ENCODE data around the gene UQCC5.

GRCh38 chr3:52502001-52502400, 34.4 kb upstream of the UQCC5 start:
- no peak for TF ChIP-seq CTCF (IDR thresholded peaks at IDR 0.05)
- no peak for TF ChIP-seq POLR2A (IDR thresholded peaks at IDR 0.05)

All from lower leg skin (tissue), 3 donors.